GM18858 (cell line): ENCODE data around the gene TTC22.

Source experiments
- ATAC-seq: cut with Tn5 transposase; IDR thresholded peaks from one replicate; pipeline ENCODE4 v1.9.1; 2021; ENCODE audit not compliant: unreplicated experiment

Gene TTC22

DNA sequence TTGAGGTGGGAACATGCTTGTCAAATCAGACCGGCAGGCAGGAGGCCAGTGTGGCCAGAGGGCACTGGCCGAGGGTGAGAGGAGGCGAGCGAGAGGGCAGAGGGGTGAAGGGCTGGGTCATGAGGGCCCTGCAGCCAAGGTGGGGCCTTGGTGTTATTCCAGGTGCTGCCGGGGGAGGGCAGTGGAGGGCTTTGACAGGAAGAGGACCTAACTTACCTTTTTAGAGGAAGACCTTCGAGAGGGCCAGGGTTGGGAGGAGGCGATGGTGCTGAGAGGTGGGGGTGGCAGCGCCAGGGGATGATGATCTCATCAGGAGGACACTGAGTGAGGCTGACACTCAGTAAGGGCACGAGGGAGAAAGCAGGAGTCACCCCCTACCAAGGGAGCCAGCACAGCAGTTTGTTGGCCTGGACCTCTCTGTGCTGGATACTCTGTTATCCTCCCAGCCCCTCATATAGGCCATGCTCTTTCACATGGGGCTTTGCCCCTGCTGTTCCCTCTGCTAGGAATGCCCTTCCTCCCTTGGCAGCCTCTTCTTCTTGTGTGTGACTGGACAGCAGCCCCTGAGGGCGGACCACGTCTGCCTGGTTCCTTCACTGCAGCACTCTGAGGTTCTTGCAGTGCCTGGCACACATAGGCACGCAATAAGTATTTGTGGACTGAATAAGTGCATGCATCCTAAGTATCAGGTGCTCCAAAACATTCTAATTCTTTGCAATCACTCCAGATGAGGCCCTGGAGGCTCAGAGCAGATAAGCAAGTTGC lies 7.5 kb upstream of the TTC22 start:
- ATAC-seq, result no peak

- ATAC-seq, result no peak
Measured at GRCh38 chr1:54807756-54808155, 6.6 kb upstream of the TTC22 start.

DNA sequence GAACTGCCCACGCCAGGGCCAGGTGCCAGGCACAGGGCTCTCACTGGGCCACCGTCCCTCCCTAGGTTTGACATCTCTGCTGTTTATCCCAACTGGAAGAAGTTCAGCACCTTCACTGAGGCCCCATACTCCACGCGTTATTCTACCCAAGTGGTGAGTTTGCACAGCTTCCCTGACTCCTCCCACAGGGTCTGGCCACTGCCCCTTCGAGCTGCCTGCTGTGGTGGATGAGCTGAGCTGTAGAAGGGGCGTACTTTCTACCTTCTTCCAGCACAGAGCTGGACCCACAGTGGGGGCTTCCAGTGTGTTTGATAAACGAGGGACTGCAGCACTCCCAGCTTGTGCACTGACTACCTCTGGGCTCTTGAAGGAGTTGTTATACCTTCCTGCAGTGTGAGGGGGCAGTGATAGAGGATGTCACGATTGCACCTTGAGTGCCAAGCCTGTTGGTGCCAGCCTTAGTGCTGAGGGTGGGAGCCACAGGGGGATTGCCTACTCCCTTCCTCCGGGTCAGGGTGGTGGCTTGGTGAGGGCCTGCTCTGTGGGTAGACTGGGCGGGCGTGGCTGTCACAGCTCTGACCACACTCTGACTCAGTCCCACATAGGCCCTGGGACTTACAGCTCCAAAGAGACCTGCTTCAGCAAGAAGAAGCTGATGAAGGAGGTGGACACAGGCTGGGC lies 5.9 kb upstream of the TTC22 start:
- ATAC-seq, result no peak

GRCh38 chr1:54805981-54806381 lies 4.9 kb upstream of the TTC22 start:
- no peak for ATAC-seq

DNA sequence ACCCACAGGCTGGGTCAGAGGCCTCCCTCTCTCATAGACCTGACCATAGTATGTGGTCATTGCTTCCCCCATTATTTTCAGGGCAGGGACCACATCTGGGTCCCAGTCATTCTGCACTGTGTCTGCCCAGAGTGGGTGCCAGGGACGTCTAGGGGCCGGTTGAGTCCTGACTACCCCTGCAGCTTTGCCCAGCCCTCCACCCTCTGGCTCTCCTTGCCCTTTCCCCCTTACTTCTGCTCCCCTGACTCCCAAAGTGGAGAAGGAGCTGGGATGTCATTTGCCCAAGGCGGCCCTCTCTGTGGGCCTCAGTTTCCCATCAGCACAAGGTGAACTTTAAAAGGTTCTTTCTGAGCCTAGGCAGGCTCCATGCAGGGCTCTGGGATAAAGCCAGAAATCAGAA lies 4.3 kb upstream of the TTC22 start:
- ATAC-seq, result no peak

DNA sequence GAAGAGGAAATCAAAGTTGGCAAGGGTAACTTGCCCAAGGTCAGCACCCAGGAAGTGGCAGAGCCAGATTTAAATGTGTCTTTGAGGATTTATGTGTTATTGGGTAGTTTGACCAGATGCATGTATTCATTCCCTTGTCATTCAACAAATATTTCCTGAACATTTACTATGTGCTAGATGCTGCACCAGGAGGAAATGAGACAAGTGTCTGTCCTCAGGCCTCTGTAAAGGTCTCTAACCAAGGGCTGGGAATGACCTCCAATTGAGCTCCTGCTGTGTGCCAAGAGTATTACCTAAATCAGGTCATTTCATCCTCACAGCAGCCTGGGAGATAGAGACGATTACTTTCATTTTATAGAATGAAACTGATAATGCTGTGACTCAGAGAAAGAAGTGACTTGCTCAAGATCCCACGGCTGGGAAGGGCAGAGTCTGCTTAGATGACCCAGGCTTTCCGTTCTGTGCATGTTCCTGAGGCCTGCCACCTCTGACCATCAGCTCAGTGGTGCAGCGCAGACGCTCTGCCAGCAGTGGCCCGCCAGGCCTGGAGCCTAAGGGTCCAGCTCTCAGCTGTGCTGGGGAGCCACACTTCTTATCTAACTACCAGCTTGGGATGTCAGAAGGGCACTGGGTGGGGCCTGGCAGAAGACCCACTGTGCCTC lies 3.5 kb upstream of the TTC22 start:
- ATAC-seq, result no peak

GRCh38 chr1:54803761-54804470 lies 2.8 kb upstream of the TTC22 start:
- ATAC-seq, result no peak

DNA sequence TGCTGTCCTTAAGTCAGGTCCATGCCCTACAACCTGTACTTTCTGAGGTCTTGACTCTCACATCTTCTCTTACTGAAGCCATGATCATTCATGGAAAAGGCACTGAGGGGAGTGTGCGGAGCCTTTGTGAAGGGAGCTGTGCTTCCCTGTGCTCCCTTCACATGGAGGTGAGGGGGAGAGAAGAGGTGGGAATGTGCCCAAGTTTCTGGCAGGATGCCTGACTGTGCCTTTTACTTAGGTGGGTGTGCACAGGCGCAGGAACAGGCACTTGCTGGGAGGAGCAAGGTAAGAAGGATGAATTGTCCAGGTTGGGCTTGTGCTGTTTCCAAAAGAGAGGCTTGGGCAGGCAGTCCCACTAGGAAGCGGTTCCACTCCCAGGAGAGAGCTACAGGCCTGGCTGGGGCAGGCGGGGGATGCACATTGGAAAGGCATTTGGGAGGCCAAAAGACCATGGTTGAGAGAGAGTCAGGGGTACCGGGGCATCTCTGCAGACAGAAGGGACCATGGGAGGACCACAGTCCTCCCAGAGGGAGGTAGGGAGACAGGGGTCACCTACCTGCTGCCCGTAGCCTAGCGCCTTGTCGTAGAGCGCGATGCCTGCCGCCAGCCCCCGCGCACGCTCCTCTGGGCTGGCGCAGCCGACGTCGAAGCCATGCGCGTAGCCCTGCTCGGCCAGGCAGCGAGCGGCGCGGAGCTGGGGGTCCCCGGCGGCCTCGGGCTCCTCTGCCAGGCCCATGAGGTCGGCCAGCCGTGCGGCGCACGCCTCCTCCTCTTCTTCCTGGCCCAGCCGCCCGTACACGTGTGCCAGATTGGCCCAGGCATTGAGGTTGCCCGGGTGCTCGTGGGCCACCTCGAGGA lies 853 bp downstream of the TTC22 start:
- ATAC-seq, result no peak

GRCh38 chr1:54798769-54799641 lies 2.1 kb downstream of the TTC22 start:
- no peak for ATAC-seq

DNA sequence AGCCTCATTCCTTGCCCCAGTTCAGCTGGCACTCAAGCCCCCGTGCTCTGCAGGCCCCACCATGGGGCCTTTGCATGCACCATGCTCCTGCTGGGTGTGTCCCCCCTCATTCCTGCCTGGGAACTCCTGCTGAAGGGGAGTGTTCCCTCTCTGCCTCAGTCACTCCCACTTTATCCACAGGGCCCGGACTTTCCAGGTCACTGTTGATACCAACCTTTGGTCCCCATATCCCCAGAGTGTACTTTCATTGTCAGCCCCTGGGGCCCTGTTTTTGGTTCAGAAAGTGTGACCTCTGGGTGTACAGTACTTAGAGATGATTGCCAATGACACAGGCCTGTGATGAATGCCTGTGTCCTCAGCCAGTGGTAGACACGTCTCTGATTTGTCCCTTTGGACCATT lies 2.9 kb downstream of the TTC22 start:
- ATAC-seq, result no peak

DNA sequence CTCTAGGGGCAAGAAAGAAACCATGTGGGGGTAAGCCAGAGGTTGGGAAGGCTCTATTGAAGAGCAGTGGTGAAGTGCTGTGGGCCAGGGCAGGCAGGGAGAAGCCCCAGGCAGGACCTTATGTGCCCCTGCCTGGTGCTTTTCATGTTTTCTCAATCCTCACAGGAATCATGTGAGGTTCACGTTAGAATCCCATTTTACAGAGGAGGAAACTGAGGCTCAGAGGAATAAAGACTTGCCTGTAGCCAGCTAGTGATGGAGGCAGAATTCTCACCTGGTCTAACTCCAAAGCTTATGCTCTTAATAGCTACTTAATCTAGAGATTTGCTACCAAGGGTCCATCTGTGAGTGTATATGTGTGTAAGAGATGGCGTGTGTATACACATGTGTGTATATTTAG lies 4.2 kb downstream of the TTC22 start:
- ATAC-seq, result no peak

DNA sequence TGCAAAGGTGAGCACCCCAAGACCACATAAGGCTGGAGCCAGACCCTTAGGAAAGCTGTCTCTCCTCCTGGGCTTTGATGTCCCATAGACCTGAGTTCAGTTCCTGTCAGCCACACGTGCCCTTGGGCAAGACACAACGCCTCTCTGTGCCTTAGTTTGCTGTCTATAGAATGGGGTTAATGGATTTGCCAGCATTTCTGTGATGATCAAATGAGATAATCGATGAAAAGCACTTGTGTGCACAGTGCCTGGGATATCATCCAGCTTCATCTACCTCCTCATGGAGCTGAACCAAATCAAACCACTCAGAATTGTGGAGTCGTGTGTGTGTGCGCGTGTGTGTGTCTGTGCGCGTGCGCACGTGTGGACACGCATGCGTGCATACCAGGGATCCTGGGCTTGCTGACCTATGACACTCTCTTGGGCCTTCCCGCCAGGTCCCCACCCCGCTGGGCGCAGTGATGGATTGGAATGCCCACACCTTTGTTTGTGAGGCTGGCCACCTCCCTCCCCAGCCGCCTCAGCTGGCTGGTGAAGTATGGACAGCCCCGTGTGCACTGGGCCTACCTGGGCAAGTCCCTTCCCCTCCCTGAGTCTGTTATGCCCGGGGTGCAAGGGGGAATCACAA lies 5.2 kb downstream of the TTC22 start:
- ATAC-seq, result no peak

GRCh38 chr1:54795356-54795665 lies 5.8 kb downstream of the TTC22 start:
- ATAC-seq, result no peak

GRCh38 chr1:54794451-54795355 lies 6.4 kb downstream of the TTC22 start:
- ATAC-seq, result no peak

DNA sequence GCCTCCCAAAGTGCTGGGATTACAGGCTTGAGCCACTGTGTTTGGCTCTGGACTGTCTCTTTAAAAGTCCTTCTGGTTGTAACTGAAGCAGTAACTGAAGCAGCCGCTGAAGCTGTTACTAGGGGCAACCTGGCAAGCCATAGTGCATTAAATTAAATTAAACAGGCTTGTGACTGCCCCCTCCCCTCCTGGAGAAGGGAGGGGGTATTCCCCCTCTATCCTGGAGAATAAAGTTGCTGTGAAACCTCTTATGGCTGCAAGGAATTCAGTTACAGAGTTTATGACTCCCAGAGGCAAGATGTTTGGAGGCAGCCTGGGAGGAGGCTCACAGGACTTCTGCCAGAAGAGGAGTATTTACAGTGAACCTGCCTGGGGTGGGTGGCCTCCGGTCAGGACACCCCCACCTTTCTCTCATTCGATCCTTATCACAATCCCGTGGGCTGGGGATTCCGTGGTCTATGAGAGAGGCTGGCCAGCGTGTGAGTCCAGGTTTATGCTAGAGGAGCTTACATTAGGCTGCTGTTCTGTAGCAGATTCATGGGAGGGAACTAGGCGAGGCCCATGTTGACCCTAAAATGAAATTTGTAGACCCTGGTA lies 8.3 kb downstream of the TTC22 start:
- ATAC-seq, result no peak

DNA sequence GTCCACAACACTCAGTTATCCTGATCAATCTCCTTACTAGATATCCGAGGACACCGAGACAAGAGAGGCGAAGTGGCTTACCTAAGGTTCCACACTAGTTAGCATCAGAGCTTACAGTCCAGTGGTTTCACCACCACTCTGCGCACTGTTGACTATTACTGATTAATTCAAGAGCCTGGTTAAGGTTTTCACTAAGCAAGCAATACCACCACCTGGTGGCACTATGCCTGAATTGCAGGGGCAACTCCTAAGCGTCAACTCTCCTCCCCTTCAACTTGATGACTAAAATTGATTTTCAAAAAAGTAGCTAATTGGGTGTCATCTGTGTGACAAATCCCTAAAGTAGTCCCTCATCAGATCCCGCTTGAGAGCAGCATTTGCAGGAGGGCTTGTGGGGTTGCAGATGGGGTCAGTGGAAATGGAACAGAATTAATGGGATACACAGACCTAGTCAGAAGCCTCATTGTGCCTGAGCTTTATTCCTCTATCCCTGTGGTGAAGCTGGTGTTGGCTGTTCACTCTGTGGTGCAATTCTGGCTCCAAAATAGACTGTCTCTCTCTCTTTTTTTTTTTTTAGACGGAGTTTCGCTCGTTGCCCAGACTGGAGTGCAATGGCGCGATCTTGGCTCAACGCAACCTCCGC lies 9.1 kb downstream of the TTC22 start:
- no peak for ATAC-seq

DNA sequence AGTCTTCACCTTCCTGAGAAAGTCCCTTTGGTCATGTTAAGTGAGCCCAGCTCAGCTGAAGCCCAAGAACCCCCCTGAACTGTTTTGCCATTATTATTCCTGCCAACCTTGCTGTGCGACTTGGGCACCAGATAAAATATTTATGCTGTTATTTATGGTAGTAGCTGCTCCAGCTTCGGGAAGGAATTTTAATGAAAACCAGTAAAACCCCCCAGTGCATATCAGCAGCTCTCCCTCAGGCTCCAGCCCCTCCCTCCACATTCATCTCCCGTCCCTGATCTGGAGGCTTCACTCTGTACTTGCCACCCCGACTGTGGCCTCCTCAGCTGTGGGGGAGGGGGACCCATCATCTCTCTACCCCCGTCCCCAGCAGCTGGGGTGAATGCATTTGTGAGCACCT lies 12.7 kb downstream of the TTC22 start:
- no peak for ATAC-seq

- ATAC-seq, result no peak
Measured at GRCh38 chr1:54787604-54788003, 13.5 kb downstream of the TTC22 start.
